ENCODE measurements around the gene FEM1A.
"Not testable (repeated sequence)": the region's sequence is repeated elsewhere in the genome, so short reads cannot be mapped to it uniquely, and the experiment has no call there.

The FEM1A gene

GRCh38 chr19:4791183-4792018, at the start of gene FEM1A:
Gene FEM1A, plus strand, starts transcription at chr19:4791734. Its CDS starts 121 bp downstream, at chr19:4791855.
- peak; percentile 96 for DNase-seq

- no peak for DNase-seq
Measured at GRCh38 chr19:4742723-4743646, 48.5 kb upstream of the FEM1A start.

GRCh38 chr19:4744451-4745174, 46.9 kb upstream of the FEM1A start:
- DNase-seq, result no peak

- not testable (repeated sequence) for DNase-seq
Measured at GRCh38 chr19:4745175-4745574, 46.4 kb upstream of the FEM1A start.

- DNase-seq, result no peak
Measured at GRCh38 chr19:4745986-4746385, 45.5 kb upstream of the FEM1A start.

- no peak for DNase-seq
Measured at GRCh38 chr19:4748185-4748584, 43.3 kb upstream of the FEM1A start.

GRCh38 chr19:4748589-4748988, 42.9 kb upstream of the FEM1A start:
- DNase-seq, result no peak

GRCh38 chr19:4749870-4750590, 41.5 kb upstream of the FEM1A start:
- DNase-seq, result no peak

GRCh38 chr19:4754248-4754647, 37.3 kb upstream of the FEM1A start:
- DNase-seq, result no peak

- DNase-seq, result no peak
Measured at GRCh38 chr19:4755459-4755858, 36.1 kb upstream of the FEM1A start.

- DNase-seq, result no peak
Measured at GRCh38 chr19:4758082-4758481, 33.5 kb upstream of the FEM1A start.

GRCh38 chr19:4758659-4759058, 32.9 kb upstream of the FEM1A start:
- no peak for DNase-seq

- peak; percentile 45 for DNase-seq
Measured at GRCh38 chr19:4759388-4760284, 31.9 kb upstream of the FEM1A start.

- DNase-seq, result no peak
Measured at GRCh38 chr19:4760285-4760650, 31.3 kb upstream of the FEM1A start.

- DNase-seq, result no peak
Measured at GRCh38 chr19:4763021-4763420, 28.5 kb upstream of the FEM1A start.

GRCh38 chr19:4764393-4764660, 27.2 kb upstream of the FEM1A start:
- no peak for DNase-seq

GRCh38 chr19:4768934-4769777, 22.4 kb upstream of the FEM1A start:
- peak; percentile 66 for DNase-seq

- DNase-seq, result no peak
Measured at GRCh38 chr19:4772566-4772965, 19.0 kb upstream of the FEM1A start.

GRCh38 chr19:4773047-4773640, 18.4 kb upstream of the FEM1A start:
- DNase-seq, result no peak

GRCh38 chr19:4774136-4774535, 17.4 kb upstream of the FEM1A start:
- no peak for DNase-seq

Data from stimulated activated CD4-positive, alpha-beta T cell treated with anti-CD3 and anti-CD28 coated beads, Interleukin-12 subunit alpha, Interleukin-12 subunit beta, amount 100 ng/mL, for 4 hours (primary cell).